ENCODE measurements around the gene CFAP299.
"Not testable (repeated sequence)": the region's sequence is repeated elsewhere in the genome, so short reads cannot be mapped to it uniquely, and the experiment has no call there.

CFAP299 gene

GRCh38 chr4:80730158-80730557 lies 394.6 kb downstream of the CFAP299 start:
- POLR2A ChIA-PET (ENCODE audit: low non-redundant PET) = no interaction called here
- CTCF ChIA-PET = interaction anchor here (0.6 kb wide), 3 partner anchors 56 to 93 kb away, joined by 3 to 4 read pairs (median 3); no protein-coding TSS in a partner anchor
- no peak for DNase-seq (ENCODE audit: low spot score)

GRCh38 chr4:80731436-80731835 lies 395.9 kb downstream of the CFAP299 start:
- DNase-seq (ENCODE audit: low spot score) = no peak
- POLR2A ChIA-PET (ENCODE audit: low non-redundant PET) = no interaction called here
- CTCF ChIA-PET = interaction anchor here (0.7 kb wide), 1 partner anchor 1840 kb away, joined by 3 read pairs; no protein-coding TSS in a partner anchor
- no peak overlapping the region for H3K27ac ChIP-seq
- TF ChIP-seq CTCF (conservative IDR thresholded peaks at IDR 0.05; ENCODE audit: low read depth) = no peak

More at GRCh38 chr4:80730158-80730557, 394.6 kb downstream of the CFAP299 start:
- H3K27ac ChIP-seq = no peak overlapping the region
- no peak for TF ChIP-seq CTCF (conservative IDR thresholded peaks at IDR 0.05; ENCODE audit: low read depth)

- no peak for DNase-seq (ENCODE audit: low spot score)
- H3K27ac ChIP-seq = no peak overlapping the region
- ChIA-PET POLR2A (ENCODE audit: low non-redundant PET) (no interaction called here), CTCF (no interaction called here)
- TF ChIP-seq CTCF (conservative IDR thresholded peaks at IDR 0.05; ENCODE audit: low read depth) = no peak
Observed at GRCh38 chr4:80732010-80732409, 396.5 kb downstream of the CFAP299 start.

GRCh38 chr4:80740375-80740774 lies 404.8 kb downstream of the CFAP299 start:
- ChIA-PET POLR2A (ENCODE audit: low non-redundant PET) (no interaction called here), CTCF (no interaction called here)

GRCh38 chr4:80749558-80749957 lies 414.0 kb downstream of the CFAP299 start:
- POLR2A ChIA-PET (ENCODE audit: low non-redundant PET); H3K27ac ChIP-seq; CTCF ChIA-PET; DNase-seq (ENCODE audit: low spot score): not testable (repeated sequence)

More at GRCh38 chr4:80740375-80740774, 404.8 kb downstream of the CFAP299 start:
- no peak for DNase-seq (ENCODE audit: low spot score)
- H3K27ac ChIP-seq = no peak overlapping the region
- TF ChIP-seq CTCF (conservative IDR thresholded peaks at IDR 0.05; ENCODE audit: low read depth) = no peak

- ChIA-PET POLR2A (ENCODE audit: low non-redundant PET) (no interaction called here), CTCF (no interaction called here)
- no peak for DNase-seq (ENCODE audit: low spot score)
- TF ChIP-seq CTCF (conservative IDR thresholded peaks at IDR 0.05; ENCODE audit: low read depth) = no peak
- no peak overlapping the region for H3K27ac ChIP-seq
Observed at GRCh38 chr4:80751200-80751599, 415.7 kb downstream of the CFAP299 start.

- no peak for TF ChIP-seq CTCF (conservative IDR thresholded peaks at IDR 0.05; ENCODE audit: low read depth)
- POLR2A ChIA-PET (ENCODE audit: low non-redundant PET) = no interaction called here
- CTCF ChIA-PET = no interaction called here
Observed at GRCh38 chr4:80767944-80768343, 432.4 kb downstream of the CFAP299 start.

More at GRCh38 chr4:80767944-80768343, 432.4 kb downstream of the CFAP299 start:
- H3K27ac ChIP-seq = no peak overlapping the region
- peak; percentile 6 for DNase-seq (ENCODE audit: low spot score)
